Measurements from ENCODE around the gene PRIMPOL. TPM values are rescaled to one million over a fixed set of nuclear protein-coding genes. Genes with fewer than 3 reads are reported as not detected.

PRIMPOL gene
- total and polyA plus RNA-seq, 2 of the 4 experiments (the other 2 are of a cell fraction) = 5.6 to 8.8 TPM

DNA sequence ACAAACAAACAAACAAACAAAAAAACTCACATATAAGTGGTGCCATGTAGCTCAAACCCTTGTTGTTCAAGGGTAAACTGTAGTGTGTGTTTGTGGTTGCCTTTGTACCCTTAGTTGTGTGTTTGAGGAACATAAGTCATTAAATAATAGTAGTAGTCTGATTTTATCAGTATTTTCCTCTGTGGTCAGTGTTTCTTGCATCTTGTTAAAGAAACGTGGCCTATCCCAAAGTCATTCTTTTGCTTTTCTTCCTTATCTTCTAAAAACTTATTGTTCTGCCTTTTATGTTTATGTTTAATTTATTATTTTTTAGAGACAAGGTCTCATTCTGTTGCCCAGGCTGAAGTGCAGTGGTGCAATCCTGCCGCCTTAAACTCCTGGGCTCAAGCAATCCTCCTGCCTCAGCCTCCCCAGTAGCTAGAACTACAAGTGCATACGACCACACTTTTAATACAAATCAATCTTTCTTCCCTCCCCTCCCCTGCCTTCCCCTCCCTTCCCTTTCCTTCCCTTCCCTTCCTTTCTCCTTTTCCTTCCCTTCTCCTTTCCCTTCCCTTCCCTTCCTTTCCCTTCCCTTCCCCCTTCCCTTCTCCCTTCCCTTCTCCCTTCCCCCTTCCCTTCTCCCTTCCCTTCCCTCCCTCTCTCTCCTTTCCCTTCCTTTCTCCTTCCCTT, 26.4 kb downstream of the PRIMPOL start:
- ChIA-PET POLR2A (ENCODE audit: unreplicated experiment) (no interaction called here), CTCF (no interaction called here)
- 0 out of 2 replicates have a peak, but pooled peaks cover 3% of the 10 kb centered on the region for H3K9me1 ChIP-seq (ENCODE audit: insufficient read depth, low read length)
- no peak for DNase-seq
- no peak overlapping the region for H3K9ac ChIP-seq (ENCODE audit: low read depth, low read length)
- H3K4me1 ChIP-seq (ENCODE audit: control insufficient read depth, insufficient read depth, low read length) = peaks cover 11% of the 10 kb centered on the region
- H3K27ac ChIP-seq (ENCODE audit: insufficient read depth, low read length) = no peak overlapping the region
- no peak overlapping the region for H3K23ac ChIP-seq (ENCODE audit: low read depth, low read length)
- no peaks in the 10 kb centered on the region for H3K79me1 ChIP-seq (ENCODE audit: low read depth in 1 of 2, low read length in 2 of 2)
- H2AK9ac ChIP-seq (replicated peaks; ENCODE audit: low read depth, low read length, poor library complexity) = no peak overlapping the region
- no TSS peak for BruUV-seq (replicated peaks)
- H3K56ac ChIP-seq (ENCODE audit: extremely low read depth, insufficient read depth, low read length) = no peak overlapping the region
- H3K4me3 ChIP-seq (ENCODE audit: insufficient read depth, low read depth, low read length) = no peak overlapping the region
- no peak overlapping the region for H4K8ac ChIP-seq (ENCODE audit: low read depth in 2 of 2, low read length in 2 of 2)
- in situ Hi-C loops (cut with MboI; ENCODE audit: low sequenced_read_pairs) = no loop called here
- intact Hi-C loops (cut with micrococcal nuclease) = no loop called here
- no peaks in the 10 kb centered on the region for H3K27me3 ChIP-seq (ENCODE audit: control insufficient read depth, insufficient read depth, low read length)
- no peak overlapping the region for H3K4me2 ChIP-seq (ENCODE audit: low read depth, low read length)
- dilution Hi-C loops (cut with HindIII; ENCODE audit: low sequenced_read_pairs, unreplicated experiment) = no loop called here
- no peak overlapping the region for H4K91ac ChIP-seq (ENCODE audit: insufficient read depth, low read depth, low read length)
- no peak overlapping the region; the same call in 1 of the 2 replicates for H2AK5ac ChIP-seq (ENCODE audit: low read depth, low read length)
- H4K5ac ChIP-seq (ENCODE audit: low read depth, low read length) = no peak overlapping the region
- no peaks in the 10 kb centered on the region for H4K20me1 ChIP-seq (ENCODE audit: insufficient read depth, low read length)
- no peak overlapping the region for H2BK20ac ChIP-seq (ENCODE audit: low read depth, low read length)
- no peak overlapping the region for H2AFZ ChIP-seq (replicated peaks; ENCODE audit: low read length, poor library complexity)
- H3K4ac ChIP-seq (ENCODE audit: low read depth, low read length) = no peak overlapping the region
- TF ChIP-seq BHLHE40 (IDR thresholded peaks at IDR 0.05; ENCODE audit: low read depth, low read length) (no peak), NFE2L2 (IDR thresholded peaks at IDR 0.05; ENCODE audit: low read depth, low read length) (no peak), RAD21 (IDR thresholded peaks at IDR 0.05; ENCODE audit: low read length) (no peak), SMC3 (IDR thresholded peaks at IDR 0.05; ENCODE audit: low read depth, low read length) (no peak), RCOR1 (IDR thresholded peaks at IDR 0.05; ENCODE audit: insufficient replicate concordance, low read length) (no peak), CEBPB (IDR thresholded peaks at IDR 0.05; ENCODE audit: low read depth, low read length) (no peak), MXI1 (IDR thresholded peaks at IDR 0.05; ENCODE audit: borderline replicate concordance, low read depth, low read length) (no peak), MAZ (IDR thresholded peaks at IDR 0.05; ENCODE audit: borderline replicate concordance, low read depth, low read length) (no peak), POLR2A (IDR thresholded peaks at IDR 0.05; ENCODE audit: low read depth, low read length) (no peak), MAFK (IDR thresholded peaks at IDR 0.05; ENCODE audit: low read depth, low read length) (no peak), FOS (IDR thresholded peaks at IDR 0.05; ENCODE audit: low read depth, low read length) (no peak), CHD1 (IDR thresholded peaks at IDR 0.05; ENCODE audit: low read depth, low read length) (no peak)
- TF ChIP-seq, protein P1, sequence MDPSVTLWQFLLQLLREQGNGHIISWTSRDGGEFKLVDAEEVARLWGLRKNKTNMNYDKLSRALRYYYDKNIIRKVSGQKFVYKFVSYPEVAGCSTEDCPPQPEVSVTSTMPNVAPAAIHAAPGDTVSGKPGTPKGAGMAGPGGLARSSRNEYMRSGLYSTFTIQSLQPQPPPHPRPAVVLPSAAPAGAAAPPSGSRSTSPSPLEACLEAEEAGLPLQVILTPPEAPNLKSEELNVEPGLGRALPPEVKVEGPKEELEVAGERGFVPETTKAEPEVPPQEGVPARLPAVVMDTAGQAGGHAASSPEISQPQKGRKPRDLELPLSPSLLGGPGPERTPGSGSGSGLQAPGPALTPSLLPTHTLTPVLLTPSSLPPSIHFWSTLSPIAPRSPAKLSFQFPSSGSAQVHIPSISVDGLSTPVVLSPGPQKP (IDR thresholded peaks at IDR 0.05; ENCODE audit: borderline replicate concordance, low read depth, low read length) = no peak
- TF ChIP-seq, protein P2, sequence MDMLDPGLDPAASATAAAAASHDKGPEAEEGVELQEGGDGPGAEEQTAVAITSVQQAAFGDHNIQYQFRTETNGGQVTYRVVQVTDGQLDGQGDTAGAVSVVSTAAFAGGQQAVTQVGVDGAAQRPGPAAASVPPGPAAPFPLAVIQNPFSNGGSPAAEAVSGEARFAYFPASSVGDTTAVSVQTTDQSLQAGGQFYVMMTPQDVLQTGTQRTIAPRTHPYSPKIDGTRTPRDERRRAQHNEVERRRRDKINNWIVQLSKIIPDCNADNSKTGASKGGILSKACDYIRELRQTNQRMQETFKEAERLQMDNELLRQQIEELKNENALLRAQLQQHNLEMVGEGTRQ (IDR thresholded peaks at IDR 0.05; ENCODE audit: low read depth, low read length) = no peak
- no peak overlapping the region for H2BK120ac ChIP-seq (ENCODE audit: low read depth, low read length)
- H3K36me3 ChIP-seq (ENCODE audit: control insufficient read depth, insufficient read depth, low read length) = peaks cover 11% of the 10 kb centered on the region
- no CpG with 5 or more reads among the region's 3 CpGs for WGBS, 2 experiments (ENCODE audit: extremely low coverage in 2 of 2, insufficient read length in 1 of 2)
- ATAC-seq (ENCODE audit: low read depth) = no peak
- H3K9me3 ChIP-seq (ENCODE audit: control insufficient read depth, insufficient read depth, low read length) = no peaks in the 10 kb centered on the region
- no peak overlapping the region for H3K14ac ChIP-seq (replicated peaks; ENCODE audit: low read depth, low read length)
- H3K18ac ChIP-seq (ENCODE audit: low read depth, low read length) = no peak overlapping the region
- H2BK15ac ChIP-seq (ENCODE audit: low read depth, low read length) = no peak overlapping the region
- H2BK5ac ChIP-seq (ENCODE audit: low read depth, low read length, poor library complexity, severe bottlenecking) = no peak overlapping the region

Data from IMR-90 (cell line).